ENCODE results near the gene S100A1. TPM values are rescaled to one million over a fixed set of nuclear protein-coding genes. Genes with fewer than 3 reads are reported as not detected.

Gene S100A1
- total RNA-seq, 3 donors from 2014 or later (not counting 1 experiment from before 2014, with no cell fraction given): not detected

GRCh38 chr1:153649137-153649862 is 21.1 kb downstream of the S100A1 start:
- Histone ChIP-seq H3K36me3 (ENCODE audit: control insufficient read depth, insufficient read depth, low read length) (peaks cover 20% of the 10 kb centered on the region), H3K27ac (ENCODE audit: low read length) (no peak overlapping the region), H3K27me3 (ENCODE audit: control insufficient read depth, insufficient read depth, low read length) (no peaks in the 10 kb centered on the region), H3K9me3 (ENCODE audit: control insufficient read depth, insufficient read depth, low read length) (no peaks in the 10 kb centered on the region), H3K4me1 (ENCODE audit: control insufficient read depth, insufficient read depth, low read length) (peaks cover 15% of the 10 kb centered on the region), H3K4me3 (ENCODE audit: low read length) (no peak overlapping the region)
- no peak for TF ChIP-seq CTCF (IDR thresholded peaks at IDR 0.05)
- peak in 1 of 2 donors; percentile 59 for DNase-seq
- Mint-ChIP-seq H3K27me3 (ENCODE audit: low read depth in 2 of 2) (no peaks in the 10 kb centered on the region), H3K36me3 (peaks cover 16% of the 10 kb centered on the region), H3K4me3 (no peak overlapping the region), H3K9me3 (no peaks in the 10 kb centered on the region), H3K4me1 (peaks cover 30 to 43% of the 10 kb centered on the region in 2 donors), H3K27ac (peak overlapping the region; percentile 36 to 75)
- intact Hi-C loops (cut with micrococcal nuclease): no loop called here
- peak in 1 of 3 donors; percentile 11 for ATAC-seq
- 71% methylated on average over 3 of the region's 3 CpGs for WGBS (ENCODE audit: insufficient coverage)

GRCh38 chr1:153649863-153650235 is 21.6 kb downstream of the S100A1 start:
- Mint-ChIP-seq H3K27me3 (ENCODE audit: low read depth in 2 of 2) (no peaks in the 10 kb centered on the region), H3K4me3 (no peak overlapping the region), H3K36me3 (peaks cover 16% of the 10 kb centered on the region), H3K9me3 (no peaks in the 10 kb centered on the region), H3K4me1 (peaks cover 28 to 38% of the 10 kb centered on the region in 2 donors), H3K27ac (peak overlapping the region; percentile 31 to 75)
- ATAC-seq: no peak
- peak in 1 of 2 donors; percentile 35 for DNase-seq
- 84% methylated on average over 2 of the region's 2 CpGs for WGBS (ENCODE audit: insufficient coverage)
- H3K4me1 ChIP-seq (ENCODE audit: control insufficient read depth, insufficient read depth, low read length): peaks cover 15% of the 10 kb centered on the region
- no peaks in the 10 kb centered on the region for H3K9me3 ChIP-seq (ENCODE audit: control insufficient read depth, insufficient read depth, low read length)
- no peak overlapping the region for H3K27ac ChIP-seq (ENCODE audit: low read length)
- no peak for TF ChIP-seq CTCF (IDR thresholded peaks at IDR 0.05)
- H3K27me3 ChIP-seq (ENCODE audit: control insufficient read depth, insufficient read depth, low read length): no peaks in the 10 kb centered on the region
- peaks cover 15% of the 10 kb centered on the region for H3K36me3 ChIP-seq (ENCODE audit: control insufficient read depth, insufficient read depth, low read length)
- no peak overlapping the region for H3K4me3 ChIP-seq (ENCODE audit: low read length)
- intact Hi-C loops (cut with micrococcal nuclease): no loop called here

GRCh38 chr1:153651771-153652170 is 23.5 kb downstream of the S100A1 start:
- Histone ChIP-seq H3K36me3 (ENCODE audit: control insufficient read depth, insufficient read depth, low read length) (no peaks in the 10 kb centered on the region), H3K4me3 (ENCODE audit: low read length) (no peak overlapping the region), H3K27me3 (ENCODE audit: control insufficient read depth, insufficient read depth, low read length) (no peaks in the 10 kb centered on the region), H3K9me3 (ENCODE audit: control insufficient read depth, insufficient read depth, low read length) (no peaks in the 10 kb centered on the region), H3K4me1 (ENCODE audit: control insufficient read depth, insufficient read depth, low read length) (peaks cover 8% of the 10 kb centered on the region), H3K27ac (ENCODE audit: low read length) (no peak overlapping the region)
- TF ChIP-seq CTCF (IDR thresholded peaks at IDR 0.05): no peak
- 89% methylated on average over 1 of the region's 1 CpG for WGBS (ENCODE audit: insufficient coverage)
- Mint-ChIP-seq H3K36me3 (no peaks in the 10 kb centered on the region), H3K27ac (no peak overlapping the region), H3K27me3 (ENCODE audit: low read depth in 2 of 2) (no peaks in the 10 kb centered on the region), H3K4me1 (peaks cover 12 to 23% of the 10 kb centered on the region in 2 donors), H3K4me3 (no peak overlapping the region), H3K9me3 (no peaks in the 10 kb centered on the region)
- intact Hi-C loops (cut with micrococcal nuclease): no loop called here
- ATAC-seq: no peak
- no peak for DNase-seq

Measured in natural killer cell (primary cell).